ENCODE results near the gene ASB4. TPM values are rescaled to one million over a fixed set of nuclear protein-coding genes. Genes with fewer than 3 reads are reported as not detected.

ASB4 gene
- total and polyA plus RNA-seq, 10 donors: 0.03 TPM; not detected in 9

DNA sequence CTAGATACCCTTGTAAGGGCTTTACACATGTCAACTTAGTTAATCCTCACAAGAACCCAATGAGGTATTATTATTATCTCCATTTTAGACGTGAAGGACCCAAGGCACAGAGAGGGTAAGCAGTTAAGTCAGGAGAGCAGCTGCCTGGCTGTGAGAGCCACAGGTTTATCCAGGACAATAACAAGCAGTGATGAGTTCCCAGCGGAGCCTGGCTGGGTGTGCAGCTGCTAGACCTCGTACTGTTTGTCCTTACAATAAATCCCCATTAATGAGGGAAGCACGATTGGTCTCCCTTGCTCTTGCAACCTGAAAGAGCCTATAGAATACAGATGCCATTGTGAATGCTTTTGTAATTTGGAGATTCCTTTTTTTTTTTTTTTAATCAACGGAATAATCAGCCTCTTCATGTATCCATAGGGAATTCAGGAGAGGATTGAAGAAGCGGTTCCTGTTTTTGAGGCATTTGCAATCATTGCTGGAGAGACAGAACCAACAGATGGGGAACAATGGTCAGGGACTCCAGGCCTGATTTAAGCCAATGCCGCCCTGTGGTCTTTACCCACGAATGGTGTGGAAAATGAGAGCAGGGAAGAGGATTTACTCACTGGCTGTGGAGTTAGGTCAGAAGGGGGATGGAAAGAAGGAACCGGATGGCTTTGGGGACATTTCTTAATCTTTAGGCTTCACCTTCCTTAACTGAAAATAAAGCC is 12.3 kb upstream of the ASB4 start:
- DNase-seq: no peak
- no peak overlapping the region for H3K4me3 ChIP-seq
- H3K27me3 ChIP-seq (replicated peaks in 1 of 7): no peaks in the 10 kb centered on the region
- no peaks in the 10 kb centered on the region for H3K36me3 ChIP-seq
- 82 to 87% (median 87%) methylated on average over 9 of the region's 9 CpGs for WGBS, 5 donors
- H3K27ac ChIP-seq: no peak overlapping the region
- TF ChIP-seq, protein P1, sequence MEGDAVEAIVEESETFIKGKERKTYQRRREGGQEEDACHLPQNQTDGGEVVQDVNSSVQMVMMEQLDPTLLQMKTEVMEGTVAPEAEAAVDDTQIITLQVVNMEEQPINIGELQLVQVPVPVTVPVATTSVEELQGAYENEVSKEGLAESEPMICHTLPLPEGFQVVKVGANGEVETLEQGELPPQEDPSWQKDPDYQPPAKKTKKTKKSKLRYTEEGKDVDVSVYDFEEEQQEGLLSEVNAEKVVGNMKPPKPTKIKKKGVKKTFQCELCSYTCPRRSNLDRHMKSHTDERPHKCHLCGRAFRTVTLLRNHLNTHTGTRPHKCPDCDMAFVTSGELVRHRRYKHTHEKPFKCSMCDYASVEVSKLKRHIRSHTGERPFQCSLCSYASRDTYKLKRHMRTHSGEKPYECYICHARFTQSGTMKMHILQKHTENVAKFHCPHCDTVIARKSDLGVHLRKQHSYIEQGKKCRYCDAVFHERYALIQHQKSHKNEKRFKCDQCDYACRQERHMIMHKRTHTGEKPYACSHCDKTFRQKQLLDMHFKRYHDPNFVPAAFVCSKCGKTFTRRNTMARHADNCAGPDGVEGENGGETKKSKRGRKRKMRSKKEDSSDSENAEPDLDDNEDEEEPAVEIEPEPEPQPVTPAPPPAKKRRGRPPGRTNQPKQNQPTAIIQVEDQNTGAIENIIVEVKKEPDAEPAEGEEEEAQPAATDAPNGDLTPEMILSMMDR (IDR thresholded peaks at IDR 0.05 in 8 of 11, conservative IDR thresholded peaks at IDR 0.05 in 3 of 11): no peak
- TF ChIP-seq POLR2A (IDR thresholded peaks at IDR 0.05): no peak
- TF ChIP-seq POLR2AphosphoS5 (IDR thresholded peaks at IDR 0.05): no peak
- peaks cover 0 to 23% (median 7%) of the 10 kb centered on the region in 6 donors for H3K4me1 ChIP-seq
- no peaks in the 10 kb centered on the region for H3K9me3 ChIP-seq
- intact Hi-C loops (cut with DNase I; ENCODE audit: low total_unique reads): no loop called here

DNA sequence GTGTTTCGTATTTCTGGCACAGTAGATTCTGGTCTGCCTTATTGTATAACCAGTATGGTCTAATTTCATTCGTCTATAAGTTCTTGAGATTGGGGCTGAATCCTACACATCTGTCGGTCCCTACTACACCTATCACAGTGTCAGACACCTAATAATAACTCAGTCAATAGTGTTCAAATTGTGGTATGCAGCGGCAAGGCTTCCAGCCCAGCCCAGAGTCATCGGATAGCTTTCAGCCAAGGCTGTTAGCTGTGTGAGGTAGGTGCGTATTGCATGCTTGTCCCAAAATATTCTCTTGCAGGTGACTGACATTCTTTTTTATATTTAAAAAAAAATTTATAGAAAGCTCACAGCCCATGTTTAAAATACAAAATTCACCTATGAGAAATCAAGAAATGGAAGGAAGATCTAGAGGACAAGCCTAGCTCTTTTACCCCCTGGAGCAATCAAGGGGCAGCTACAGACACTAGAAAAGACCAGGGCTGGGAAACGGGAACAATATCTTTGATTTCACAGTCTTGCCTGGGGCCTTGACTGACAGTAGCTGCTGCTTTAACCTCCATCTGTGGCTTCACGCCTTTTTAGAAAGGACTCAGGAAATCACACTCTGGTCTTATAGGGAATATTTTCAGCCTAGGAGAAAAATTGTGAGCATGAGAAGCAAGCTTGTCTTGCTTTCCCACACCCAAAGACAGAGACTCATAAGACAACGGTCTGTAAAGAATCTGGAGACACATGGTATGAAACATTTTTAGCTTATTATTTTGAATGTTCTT is 9.5 kb upstream of the ASB4 start:
- intact Hi-C loops (cut with DNase I; ENCODE audit: low total_unique reads): loop anchor here (5.0 kb wide), 1 partner anchor 1024 kb away; no protein-coding TSS in a partner anchor
- H3K36me3 ChIP-seq: no peaks in the 10 kb centered on the region
- DNase-seq: no peak
- H3K9me3 ChIP-seq: no peaks in the 10 kb centered on the region
- TF ChIP-seq POLR2AphosphoS5 (IDR thresholded peaks at IDR 0.05) (no peak), POLR2A (IDR thresholded peaks at IDR 0.05) (no peak)
- TF ChIP-seq, protein P1 (IDR thresholded peaks at IDR 0.05 in 8 of 11, conservative IDR thresholded peaks at IDR 0.05 in 3 of 11): no peak
- WGBS, 5 donors: 88 to 94% (median 88%) methylated on average over 9 of the region's 9 CpGs
- no peak overlapping the region for H3K4me3 ChIP-seq
- no peaks in the 10 kb centered on the region for H3K27me3 ChIP-seq (replicated peaks in 1 of 7)
- H3K27ac ChIP-seq: no peak overlapping the region
- peaks cover 0 to 10% (median 0%) of the 10 kb centered on the region in 6 donors for H3K4me1 ChIP-seq

DNA sequence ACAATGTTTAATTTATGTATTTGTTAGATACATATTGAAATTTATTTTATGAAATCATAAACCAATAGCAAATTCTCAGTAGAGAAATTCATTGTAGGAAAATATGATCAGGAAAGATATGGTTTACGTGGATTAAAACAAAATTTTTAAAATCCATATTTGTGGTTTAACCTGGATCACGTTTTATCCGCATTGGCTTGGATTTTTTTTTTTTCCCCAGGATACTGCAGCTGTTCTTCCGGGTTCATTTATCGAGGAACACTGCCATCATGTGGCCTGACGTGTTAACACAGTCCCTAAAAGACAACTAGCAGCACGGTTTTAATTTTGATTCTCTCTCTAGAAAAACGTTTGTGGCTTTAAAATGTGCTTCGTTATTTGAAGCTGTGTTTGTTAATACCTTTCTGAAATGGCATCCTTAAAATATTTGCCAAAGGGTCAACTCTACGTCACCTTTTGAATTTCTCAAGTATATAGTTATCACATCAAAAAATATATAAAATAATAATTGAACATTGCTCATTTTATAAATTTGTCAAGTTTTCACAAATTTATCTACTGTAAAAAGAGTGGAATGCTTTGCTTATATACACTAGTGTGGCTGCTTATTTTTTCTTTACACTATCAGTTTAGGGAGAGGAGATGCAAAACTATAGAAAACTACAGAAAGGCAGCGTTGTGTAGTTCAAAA is 8.7 kb upstream of the ASB4 start:
- Histone ChIP-seq H3K36me3 (no peaks in the 10 kb centered on the region), H3K27ac (no peak overlapping the region), H3K27me3 (replicated peaks in 1 of 7) (no peaks in the 10 kb centered on the region), H3K4me3 (no peak overlapping the region), H3K4me1 (peaks cover 0 to 10% (median 0%) of the 10 kb centered on the region in 6 donors), H3K9me3 (no peaks in the 10 kb centered on the region)
- no peak for TF ChIP-seq POLR2A (IDR thresholded peaks at IDR 0.05)
- TF ChIP-seq, protein P1 (IDR thresholded peaks at IDR 0.05 in 8 of 11, conservative IDR thresholded peaks at IDR 0.05 in 3 of 11): peak; percentile 60 to 85 (median 76)
- no peak for TF ChIP-seq POLR2AphosphoS5 (IDR thresholded peaks at IDR 0.05)
- no peak for DNase-seq
- 10 to 12% (median 11%) methylated on average over 11 of the region's 11 CpGs for WGBS, 5 donors
- intact Hi-C loops (cut with DNase I; ENCODE audit: low total_unique reads): loop anchor here (5.0 kb wide), 1 partner anchor 1025 kb away; no protein-coding TSS in a partner anchor

All from spleen (tissue), 11 donors.